ENCODE measurements around the gene HELZ.
"Not testable (repeated sequence)": the region's sequence is repeated elsewhere in the genome, so short reads cannot be mapped to it uniquely, and the experiment has no call there.

The HELZ gene

GRCh38 chr17:67139289-67139688 is 105.7 kb downstream of the HELZ start:
- no peak for DNase-seq

GRCh38 chr17:67138392-67138791 is 106.6 kb downstream of the HELZ start:
- DNase-seq: no peak

GRCh38 chr17:67137860-67138259 is 107.1 kb downstream of the HELZ start:
- peak in 3 of 4 experiments; percentile 8 to 28 (median 12) for DNase-seq

GRCh38 chr17:67137026-67137370 is 108.0 kb downstream of the HELZ start:
- DNase-seq: no peak

- no peak for DNase-seq
Measured at GRCh38 chr17:67136191-67137025, 108.6 kb downstream of the HELZ start.

- DNase-seq: no peak
Measured at GRCh38 chr17:67133161-67133560, 111.8 kb downstream of the HELZ start.

- no peak for DNase-seq
Measured at GRCh38 chr17:67132366-67132765, 112.6 kb downstream of the HELZ start.

- no peak for DNase-seq
Measured at GRCh38 chr17:67130768-67131167, 114.2 kb downstream of the HELZ start.

- no peak for DNase-seq
Measured at GRCh38 chr17:67129283-67129682, 115.7 kb downstream of the HELZ start.

- DNase-seq: no peak
Measured at GRCh38 chr17:67128700-67129099, 116.3 kb downstream of the HELZ start.

- DNase-seq: no peak
Measured at GRCh38 chr17:67127925-67128324, 117.1 kb downstream of the HELZ start.

GRCh38 chr17:67126983-67127382 is 118.0 kb downstream of the HELZ start:
- DNase-seq: peak; percentile 27 to 69 (median 58)

- DNase-seq: not testable (repeated sequence)
Measured at GRCh38 chr17:67126543-67126942, 118.5 kb downstream of the HELZ start.

GRCh38 chr17:67125924-67126323 is 119.1 kb downstream of the HELZ start:
- no peak for DNase-seq

- DNase-seq: no peak
Measured at GRCh38 chr17:67125417-67125816, 119.6 kb downstream of the HELZ start.

- no peak for DNase-seq
Measured at GRCh38 chr17:67124450-67125148, 120.4 kb downstream of the HELZ start.

GRCh38 chr17:67123699-67124098 is 121.3 kb downstream of the HELZ start:
- no peak for DNase-seq

- no peak for DNase-seq
Measured at GRCh38 chr17:67121316-67121891, 123.6 kb downstream of the HELZ start.

- no peak for DNase-seq
Measured at GRCh38 chr17:67119102-67119501, 125.9 kb downstream of the HELZ start.

GRCh38 chr17:67116045-67116575 is 128.9 kb downstream of the HELZ start:
- DNase-seq: no peak

- no peak for DNase-seq
Measured at GRCh38 chr17:67115401-67115800, 129.6 kb downstream of the HELZ start.

GRCh38 chr17:67113486-67113885 is 131.5 kb downstream of the HELZ start:
- DNase-seq: no peak

GRCh38 chr17:67111808-67112207 is 133.2 kb downstream of the HELZ start:
- no peak for DNase-seq

GRCh38 chr17:67111327-67111726 is 133.7 kb downstream of the HELZ start:
- no peak for DNase-seq

All from suppressor macrophage (primary cell).